SK-N-SH (cell line): ENCODE measurements around the gene PPM1A.

Experiments
- EZH2phosphoT487 ChIP-seq: fragments of 200-600 bp; sonication (generic); IDR thresholded peaks from 2 replicates; pipeline ENCODE4 v1.6.1; 2017; ENCODE audit warnings: low read depth, mixed run types, mild to moderate bottlenecking, antibody characterized with exemption, moderate library complexity, borderline replicate concordance
- TCF12 ChIP-seq: IDR thresholded peaks from 2 replicates; pipeline ENCODE4 v1.4.0; 2012
- TF ChIP-seq, protein P1 (sequence below): fragments of 200-600 bp; sonication (generic); IDR thresholded peaks from 2 replicates; pipeline ENCODE4 v1.6.1; 2017; ENCODE audit warnings: antibody characterized with exemption, mild to moderate bottlenecking, moderate library complexity

DNA sequence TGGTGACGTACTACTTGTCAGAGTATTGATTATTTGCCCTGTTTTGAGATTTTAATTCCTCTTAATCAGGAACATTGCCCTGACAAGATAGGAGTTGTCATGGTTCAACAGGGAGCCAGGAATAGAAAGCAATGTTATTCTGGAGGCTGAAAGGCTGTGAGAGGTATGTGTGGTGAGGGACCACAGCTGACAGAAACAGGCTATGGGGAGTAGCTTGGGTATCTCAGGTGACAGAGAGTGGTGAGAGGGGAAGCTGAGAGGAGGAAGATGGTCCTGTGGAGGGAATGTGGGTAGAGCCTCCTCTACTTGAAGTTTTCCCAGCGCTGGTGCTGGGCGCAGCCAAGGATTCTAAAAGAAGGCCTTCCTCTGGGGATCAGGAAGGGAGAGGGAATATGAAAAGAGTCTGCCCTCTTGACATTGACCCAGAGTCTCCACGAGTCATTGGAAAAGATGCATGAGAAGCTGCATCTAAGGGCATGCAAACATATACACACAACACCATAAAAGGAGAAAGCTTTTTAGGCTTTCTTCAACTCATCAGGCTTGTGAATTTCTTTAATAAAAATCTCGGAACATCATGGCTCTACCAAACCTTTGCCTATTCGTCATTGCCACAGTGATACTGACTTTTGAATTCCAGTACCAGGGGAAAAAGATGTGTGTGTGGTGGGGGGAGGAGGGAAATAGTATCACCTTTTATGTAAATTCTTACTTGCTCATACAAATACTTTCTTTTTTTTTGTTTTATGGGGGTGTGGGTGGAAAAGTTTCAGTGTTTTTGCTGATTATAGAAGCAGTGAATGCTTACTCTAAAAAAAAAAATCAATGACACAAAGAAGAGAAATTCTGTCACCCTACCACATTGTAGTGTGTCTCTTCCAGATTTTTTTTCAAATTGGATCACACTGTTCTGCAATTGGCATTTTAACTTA is 43.9 kb upstream of the PPM1A start:
- TF ChIP-seq EZH2phosphoT487 (no peak), TCF12 (no peak)
- TF ChIP-seq, protein P1, sequence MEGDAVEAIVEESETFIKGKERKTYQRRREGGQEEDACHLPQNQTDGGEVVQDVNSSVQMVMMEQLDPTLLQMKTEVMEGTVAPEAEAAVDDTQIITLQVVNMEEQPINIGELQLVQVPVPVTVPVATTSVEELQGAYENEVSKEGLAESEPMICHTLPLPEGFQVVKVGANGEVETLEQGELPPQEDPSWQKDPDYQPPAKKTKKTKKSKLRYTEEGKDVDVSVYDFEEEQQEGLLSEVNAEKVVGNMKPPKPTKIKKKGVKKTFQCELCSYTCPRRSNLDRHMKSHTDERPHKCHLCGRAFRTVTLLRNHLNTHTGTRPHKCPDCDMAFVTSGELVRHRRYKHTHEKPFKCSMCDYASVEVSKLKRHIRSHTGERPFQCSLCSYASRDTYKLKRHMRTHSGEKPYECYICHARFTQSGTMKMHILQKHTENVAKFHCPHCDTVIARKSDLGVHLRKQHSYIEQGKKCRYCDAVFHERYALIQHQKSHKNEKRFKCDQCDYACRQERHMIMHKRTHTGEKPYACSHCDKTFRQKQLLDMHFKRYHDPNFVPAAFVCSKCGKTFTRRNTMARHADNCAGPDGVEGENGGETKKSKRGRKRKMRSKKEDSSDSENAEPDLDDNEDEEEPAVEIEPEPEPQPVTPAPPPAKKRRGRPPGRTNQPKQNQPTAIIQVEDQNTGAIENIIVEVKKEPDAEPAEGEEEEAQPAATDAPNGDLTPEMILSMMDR: no peak
